ENCODE results near the gene CD69. TPM values are rescaled to one million over a fixed set of nuclear protein-coding genes. Genes with fewer than 3 reads are reported as not detected.

Gene CD69
- total and polyA plus RNA-seq, 2 donors (not counting 3 experiments of a cell fraction or from before 2014, with no cell fraction given) = 0.49 to 4.4 TPM

DNA sequence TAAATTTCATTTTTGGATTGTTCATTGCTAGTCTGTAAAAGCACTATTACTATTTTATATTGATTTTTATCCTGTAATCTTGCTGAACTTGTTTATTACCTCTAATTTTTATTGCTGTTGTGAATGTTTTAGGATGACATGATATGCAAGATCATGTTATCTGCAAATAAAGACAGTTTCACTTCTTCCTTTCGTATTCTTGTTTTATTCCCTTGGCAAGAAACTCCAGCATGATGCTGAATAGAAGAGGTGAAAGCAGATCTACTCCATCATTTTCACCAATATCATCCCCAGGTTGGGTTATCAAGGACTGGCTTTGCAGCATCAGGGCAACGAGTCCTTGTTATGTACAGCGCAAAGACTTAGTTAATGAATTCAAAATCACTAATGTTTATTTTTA lies 25.1 kb downstream of the CD69 start:
- H3K9me1 ChIP-seq (replicated peaks; ENCODE audit: control insufficient read depth, extremely low read depth, insufficient read depth, low read length) = peaks cover 2% of the 10 kb centered on the region
- H3K9ac ChIP-seq (replicated peaks; ENCODE audit: extremely low read depth, insufficient read depth, low read length) = no peak overlapping the region
- no TSS peak for BruUV-seq (replicated peaks)
- CTCF ChIA-PET = no interaction called here
- no peak overlapping the region for H3K4me2 ChIP-seq (ENCODE audit: insufficient read depth, low read length)
- H3K4me3 ChIP-seq (replicated peaks in 1 of 3; ENCODE audit: insufficient read depth in 1 of 3, low read depth in 1 of 3, low read length in 3 of 3) = no peak overlapping the region
- no peaks in the 10 kb centered on the region for H4K20me1 ChIP-seq (replicated peaks; ENCODE audit: control insufficient read depth, extremely low read depth, insufficient read depth, low read length)
- no peaks in the 10 kb centered on the region for H3K9me3 ChIP-seq (replicated peaks; ENCODE audit: control insufficient read depth, insufficient read depth, low read length)
- peaks cover 7% of the 10 kb centered on the region for H3K4me1 ChIP-seq (ENCODE audit: control insufficient read depth, extremely low read depth, insufficient read depth, low read length)
- TF ChIP-seq MAX (IDR thresholded peaks at IDR 0.05; ENCODE audit: insufficient read depth, insufficient read length) (no peak), FOS (IDR thresholded peaks at IDR 0.05; ENCODE audit: borderline replicate concordance, insufficient read depth, low read length) (no peak), JUN (IDR thresholded peaks at IDR 0.05; ENCODE audit: borderline replicate concordance, insufficient read depth, insufficient read length, low read depth) (no peak), MYC (IDR thresholded peaks at IDR 0.05; ENCODE audit: low read depth, low read length) (no peak), GATA2 (IDR thresholded peaks at IDR 0.05; ENCODE audit: insufficient read depth, insufficient read length, low read depth, low read length) (no peak)
- no peak for DNase-seq (ENCODE audit: low read depth, low spot score)
- no peaks in the 10 kb centered on the region for H3K27me3 ChIP-seq (ENCODE audit: control insufficient read depth in 2 of 2, insufficient read depth in 2 of 2, low read length in 2 of 2)
- POLR2A ChIA-PET = no interaction called here
- H2AFZ ChIP-seq (ENCODE audit: low read depth, low read length) = no peak overlapping the region
- dilution Hi-C loops (cut with MboI; ENCODE audit: extremely low pct_ligation_motif_present, low sequenced_read_pairs) (no loop called here), intact Hi-C loops (cut with micrococcal nuclease) (no loop called here)
- H3K79me2 ChIP-seq (ENCODE audit: control insufficient read depth, insufficient read depth, low read length) = no peaks in the 10 kb centered on the region
- FAIRE-seq = no peak
- H3K27ac ChIP-seq (ENCODE audit: insufficient read depth, low read depth, low read length) = no peak overlapping the region
- no peaks in the 10 kb centered on the region for H3K36me3 ChIP-seq (ENCODE audit: control insufficient read depth in 2 of 2, extremely low read depth in 1 of 2, insufficient read depth in 2 of 2, low read length in 2 of 2)

- no peak within 1 kb of the TSS for H3K4me3 ChIP-seq (replicated peaks in 1 of 3; ENCODE audit: insufficient read depth in 1 of 3, low read depth in 1 of 3, low read length in 3 of 3)
- no TSS peak for BruUV-seq (replicated peaks)
- no peaks in the 10 kb centered on the region for H3K27me3 ChIP-seq (ENCODE audit: control insufficient read depth in 2 of 2, insufficient read depth in 2 of 2, low read length in 2 of 2)
- no peak for TF ChIP-seq MYC (IDR thresholded peaks at IDR 0.05; ENCODE audit: low read depth, low read length)
- H3K4me2 ChIP-seq (ENCODE audit: insufficient read depth, low read length) = no peak within 1 kb of the TSS
- DNase-seq (ENCODE audit: low read depth, low spot score) (no peak), FAIRE-seq (no peak)
- intact Hi-C loops (cut with micrococcal nuclease) = no loop called here
- H3K9me1 ChIP-seq (replicated peaks; ENCODE audit: control insufficient read depth, extremely low read depth, insufficient read depth, low read length) = peaks cover 2% of the 10 kb centered on the region
- no peak within 1 kb of the TSS for H2AFZ ChIP-seq (ENCODE audit: low read depth, low read length)
- H3K27ac ChIP-seq (ENCODE audit: insufficient read depth, low read depth, low read length) = no peak within 1 kb of the TSS
- H3K9me3 ChIP-seq (replicated peaks; ENCODE audit: control insufficient read depth, insufficient read depth, low read length) = no peaks in the 10 kb centered on the region
- ChIA-PET CTCF (interaction anchor here (1.8 kb wide), 1 partner anchor 10 kb away, joined by 6 read pairs; no protein-coding TSS in a partner anchor), POLR2A (no interaction called here)
- peaks cover 7% of the 10 kb centered on the region for H3K4me1 ChIP-seq (ENCODE audit: control insufficient read depth, extremely low read depth, insufficient read depth, low read length)
- no peak within 1 kb of the TSS for H3K9ac ChIP-seq (replicated peaks; ENCODE audit: extremely low read depth, insufficient read depth, low read length)
- no peaks in the 10 kb centered on the region for H3K36me3 ChIP-seq (ENCODE audit: control insufficient read depth in 2 of 2, extremely low read depth in 1 of 2, insufficient read depth in 2 of 2, low read length in 2 of 2)
- no peaks in the 10 kb centered on the region for H3K79me2 ChIP-seq (ENCODE audit: control insufficient read depth, insufficient read depth, low read length)
- no peaks in the 10 kb centered on the region for H4K20me1 ChIP-seq (replicated peaks; ENCODE audit: control insufficient read depth, extremely low read depth, insufficient read depth, low read length)
- dilution Hi-C loops (cut with MboI; ENCODE audit: extremely low pct_ligation_motif_present, low sequenced_read_pairs) = no loop called here
Measured at GRCh38 chr12:9732921-9733461, 27.7 kb downstream of the CD69 start, which contains the start of gene CLECL1. Gene CLECL1 (minus strand): TSS chr12:9733097.

Measured in endothelial cell of umbilical vein (primary cell).